HG03378 (cell line): ENCODE results near the gene CENPN.
A peak's percentile ranks its signal among the peaks of the same experiment; 100 is the strongest.

Source experiments
- ATAC-seq: cut with Tn5 transposase; IDR thresholded peaks from one replicate; pipeline ENCODE4 v1.9.1; 2021; ENCODE audit warnings: mild to moderate bottlenecking, moderate library complexity; ENCODE audit not compliant: unreplicated experiment

Gene CENPN

GRCh38 chr16:80990978-80991377 is 16.0 kb upstream of the CENPN start:
- no peak for ATAC-seq

DNA sequence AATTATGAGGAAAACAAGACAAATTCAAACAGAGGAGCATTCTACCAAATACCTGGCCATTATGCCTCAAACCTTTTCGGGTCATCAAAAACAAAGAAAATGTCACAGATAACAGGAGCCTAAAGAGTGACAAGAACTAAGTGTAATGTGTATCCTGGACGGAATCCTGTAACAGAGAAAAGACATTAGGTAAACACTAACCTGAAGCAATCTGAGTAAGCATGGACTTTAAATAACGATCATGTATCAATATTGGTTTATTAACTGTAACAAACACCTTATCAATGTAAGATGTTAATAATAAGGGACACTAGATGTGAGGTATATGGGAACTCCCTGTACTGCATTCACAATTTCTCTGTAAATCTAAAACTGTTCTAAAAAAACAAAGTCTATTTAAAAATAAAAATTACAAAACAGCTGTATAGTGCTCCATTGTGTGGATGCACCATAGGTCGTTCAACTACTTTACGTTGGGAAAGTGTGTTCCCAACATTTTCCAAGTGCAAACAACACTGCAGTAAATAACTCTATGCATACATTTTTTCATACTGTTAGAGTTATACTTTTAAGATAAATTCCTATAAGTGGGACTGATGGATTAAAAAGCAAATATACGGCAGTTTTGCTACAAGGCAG is 15.1 kb upstream of the CENPN start:
- ATAC-seq: no peak

- ATAC-seq: no peak
Measured at GRCh38 chr16:80992676-80993293, 14.2 kb upstream of the CENPN start.

DNA sequence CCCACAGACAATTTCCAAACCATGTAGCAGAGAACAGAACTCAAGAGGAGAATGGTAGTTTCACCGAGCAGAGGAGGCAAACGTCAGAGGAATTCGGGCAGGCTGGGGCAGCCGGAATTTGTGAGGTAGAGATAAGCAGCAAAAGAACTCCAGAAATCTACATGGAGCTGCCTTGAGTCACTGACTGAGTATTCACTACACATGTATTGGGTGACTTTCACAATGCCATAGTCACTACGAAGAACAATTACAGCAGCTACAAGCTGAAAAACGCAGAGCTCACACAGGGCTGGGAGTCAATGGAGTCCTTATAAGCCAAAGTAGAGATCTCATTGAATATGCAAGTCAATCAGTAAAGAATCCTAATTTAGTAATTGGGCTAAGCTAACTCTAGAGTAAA is 13.7 kb upstream of the CENPN start:
- ATAC-seq: no peak

DNA sequence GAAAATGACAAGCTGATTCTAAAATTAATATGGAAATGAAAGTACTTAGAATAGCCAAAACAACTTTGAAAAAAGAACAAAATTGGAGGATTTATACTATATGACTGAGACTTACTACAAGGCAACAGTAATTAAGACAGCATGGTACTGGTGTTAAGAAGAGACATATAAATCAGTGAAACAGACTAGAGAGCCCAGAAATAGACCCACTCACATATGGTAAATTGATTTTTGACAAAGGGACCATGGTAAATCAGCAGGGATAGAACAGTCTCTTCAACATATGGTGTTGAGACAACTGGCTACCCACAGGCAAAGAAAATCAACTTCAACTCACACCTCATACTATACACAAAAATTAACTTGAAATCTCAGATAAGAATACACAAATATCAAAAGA is 13.2 kb upstream of the CENPN start:
- ATAC-seq: no peak

DNA sequence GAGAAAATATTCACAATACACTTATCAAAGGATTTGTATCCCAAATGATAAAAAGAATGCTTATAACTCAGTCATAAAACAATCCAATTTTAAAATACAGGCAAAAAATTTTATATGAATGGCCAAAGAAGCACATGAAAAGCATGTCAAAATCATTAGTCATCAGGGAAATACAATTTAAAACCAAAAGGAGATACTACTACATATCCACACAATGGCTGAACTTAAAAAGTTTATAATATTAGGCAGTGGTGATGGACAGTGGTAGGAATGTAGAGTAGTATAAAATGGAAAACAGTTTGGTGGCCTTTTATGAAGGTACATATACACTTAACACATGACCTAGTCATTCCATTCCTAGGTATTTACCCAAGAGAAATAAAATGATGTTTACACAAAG is 12.6 kb upstream of the CENPN start:
- ATAC-seq: no peak

GRCh38 chr16:80996688-80997138 is 10.3 kb upstream of the CENPN start:
- ATAC-seq: peak; percentile 22

- ATAC-seq: peak; percentile 59
Measured at GRCh38 chr16:80997139-80997798, 9.7 kb upstream of the CENPN start.

- ATAC-seq: no peak
Measured at GRCh38 chr16:80997964-80998620, 8.9 kb upstream of the CENPN start.

DNA sequence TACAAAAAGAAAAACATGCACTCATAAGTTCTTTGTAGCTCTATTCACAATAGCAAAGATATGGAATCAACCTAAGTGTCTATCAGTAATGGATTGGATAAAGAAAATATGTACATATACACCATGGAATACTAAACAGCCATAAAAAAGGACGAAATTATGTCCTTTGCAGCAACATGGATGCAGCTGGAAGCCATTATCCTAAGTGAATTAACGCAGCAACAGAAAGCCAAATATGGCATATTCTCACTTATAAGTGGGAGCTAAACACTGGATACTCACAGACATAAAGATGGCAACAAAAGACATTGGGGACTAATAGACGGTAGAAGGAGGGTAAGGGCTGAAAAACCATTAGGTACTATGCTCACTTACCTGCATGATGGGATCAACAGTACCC is 6.1 kb upstream of the CENPN start:
- no peak for ATAC-seq

GRCh38 chr16:81001330-81001729 is 5.7 kb upstream of the CENPN start:
- ATAC-seq: no peak

GRCh38 chr16:81003064-81003463 is 4.0 kb upstream of the CENPN start:
- no peak for ATAC-seq

DNA sequence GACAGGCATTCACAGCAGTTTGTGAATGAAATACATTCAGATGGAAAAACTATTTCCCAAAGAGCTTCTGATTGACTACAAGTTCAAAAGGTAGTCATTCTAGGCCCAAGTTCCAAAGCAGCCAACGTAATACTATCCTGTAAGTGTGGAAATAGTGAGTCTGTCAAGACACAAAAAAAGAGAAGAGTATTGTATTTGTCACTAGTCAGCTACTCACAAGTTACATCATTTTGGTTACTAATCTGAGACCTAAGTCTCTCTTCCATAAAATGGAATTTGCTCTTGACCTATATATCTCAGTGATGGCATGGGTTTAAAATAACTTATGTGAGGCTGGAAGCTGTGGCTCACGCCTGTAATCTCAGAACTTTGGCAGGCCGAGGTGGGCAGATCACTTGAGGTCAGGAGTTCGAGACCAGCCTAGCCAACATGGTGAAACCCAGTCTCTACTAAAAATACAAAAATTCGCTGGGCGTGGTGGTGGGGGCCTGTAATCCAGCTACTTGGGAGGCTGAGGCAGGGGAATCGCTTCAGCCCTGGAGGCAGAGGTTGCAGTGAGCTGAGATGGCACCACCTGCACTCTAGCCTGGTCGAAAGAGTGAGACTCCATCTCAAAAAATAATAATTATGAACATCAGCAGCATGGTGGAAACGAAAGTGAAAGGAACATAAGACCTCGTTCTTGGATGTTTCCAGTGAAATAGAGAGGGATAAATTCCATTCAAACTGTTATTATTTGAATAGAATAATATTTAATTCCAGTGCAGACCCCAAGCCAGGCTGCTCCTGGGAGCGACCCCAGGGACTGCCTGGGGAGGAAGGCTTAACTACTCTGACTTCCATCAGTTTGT is 3.2 kb upstream of the CENPN start:
- no peak for ATAC-seq

DNA sequence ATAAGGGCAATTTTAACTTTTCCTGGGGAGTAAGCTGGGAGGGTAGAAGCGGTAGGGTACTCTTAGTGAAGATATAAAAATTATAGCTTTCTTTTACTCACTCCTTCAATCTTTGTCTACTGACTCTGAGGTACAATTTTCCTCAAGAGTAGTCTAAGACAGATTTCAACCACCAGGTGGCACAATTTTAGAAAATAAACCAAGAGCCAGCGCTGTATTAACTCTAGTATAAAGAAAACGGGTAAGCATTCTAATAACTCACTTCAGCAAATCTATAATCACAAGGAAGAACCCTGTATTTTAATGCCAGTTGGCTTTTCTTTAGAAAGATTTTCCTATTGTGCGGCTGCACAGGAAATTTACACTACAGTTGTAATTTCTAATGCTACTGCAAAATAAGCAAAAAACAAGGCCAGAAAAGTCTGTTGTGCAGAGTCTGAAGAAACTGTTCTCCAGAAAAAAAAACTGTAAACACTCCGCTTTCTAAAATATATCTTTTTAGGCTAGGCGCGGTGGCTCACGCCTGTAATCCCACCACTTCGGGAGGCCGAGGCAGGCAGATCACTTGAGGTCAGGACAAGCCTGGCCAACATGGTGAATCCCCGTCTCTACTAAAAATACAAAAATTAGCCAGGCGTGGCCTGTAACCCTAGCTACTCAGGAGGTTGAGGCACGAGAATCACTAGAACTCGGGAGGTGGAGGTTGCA is 2.2 kb upstream of the CENPN start:
- ATAC-seq: no peak

- ATAC-seq: no peak
Measured at GRCh38 chr16:81005610-81006161, 1.3 kb upstream of the CENPN start.

DNA sequence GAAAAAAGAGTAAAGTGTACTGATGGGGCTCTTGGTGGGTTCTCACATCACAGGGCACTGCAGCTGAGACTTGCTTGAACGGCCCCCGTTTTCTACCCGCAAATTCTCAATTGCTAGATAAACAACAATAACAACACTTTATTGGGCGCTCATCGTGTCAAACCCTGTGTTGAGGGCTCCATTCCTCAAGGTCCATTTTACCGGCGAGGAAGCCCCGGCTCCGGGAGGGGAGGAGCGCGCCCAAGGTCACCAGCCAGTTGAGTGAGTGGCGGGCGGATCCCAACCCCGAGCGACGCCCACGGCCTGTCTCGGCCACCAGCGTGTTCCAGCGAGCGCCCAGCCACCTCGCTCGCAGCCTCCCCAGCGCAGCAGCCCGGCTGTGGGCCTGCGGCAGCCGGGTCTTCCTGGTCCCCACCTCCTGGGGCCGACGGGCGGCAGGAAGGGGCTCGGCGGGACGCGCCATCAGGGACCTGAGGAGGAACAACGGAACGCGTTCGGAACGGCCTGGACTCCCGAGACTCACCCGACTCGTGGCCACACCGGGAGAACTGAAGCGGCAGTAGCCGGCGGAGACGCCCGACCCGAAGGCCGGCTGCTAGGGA is 702 bp upstream of the CENPN start:
- peak; percentile 17 for ATAC-seq

- no peak for ATAC-seq
Measured at GRCh38 chr16:81008505-81008789, 1.4 kb downstream of the CENPN start.

DNA sequence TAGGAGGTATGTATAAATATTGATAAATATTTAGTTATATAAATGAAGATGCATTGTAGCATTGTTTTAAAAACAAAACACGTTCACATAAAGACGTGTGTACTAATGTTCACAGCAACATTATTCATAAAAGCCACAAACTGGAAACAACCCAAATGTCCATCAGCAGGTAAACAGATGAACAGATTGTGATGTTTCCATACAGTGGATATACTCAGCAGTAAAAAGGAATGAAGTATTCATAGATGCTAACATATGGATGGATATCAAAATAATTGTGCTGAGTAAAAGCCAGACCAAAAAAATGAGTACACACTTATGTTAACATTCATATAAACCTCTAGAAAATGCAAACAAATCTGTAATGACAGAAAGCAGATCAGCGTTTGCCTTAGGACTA is 6.0 kb downstream of the CENPN start:
- ATAC-seq: no peak

DNA sequence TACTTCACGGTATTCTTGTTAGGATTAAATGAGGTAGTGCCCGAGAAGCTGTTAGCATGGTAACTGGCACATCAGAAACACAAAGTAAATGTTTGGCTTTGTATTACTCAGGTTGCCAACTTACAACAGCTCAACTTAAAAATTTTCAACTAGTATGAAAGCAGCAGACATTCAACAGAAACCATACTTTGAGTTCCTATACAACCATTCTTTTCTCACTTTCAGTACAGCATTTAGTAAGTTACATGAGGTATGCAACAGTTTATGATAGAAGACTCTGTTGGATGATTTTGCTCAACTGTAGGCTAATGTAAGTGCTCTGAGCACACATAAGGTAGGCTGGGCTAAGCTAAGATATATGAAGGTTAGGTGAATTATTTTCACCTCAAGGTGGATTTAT is 7.7 kb downstream of the CENPN start:
- ATAC-seq: no peak

DNA sequence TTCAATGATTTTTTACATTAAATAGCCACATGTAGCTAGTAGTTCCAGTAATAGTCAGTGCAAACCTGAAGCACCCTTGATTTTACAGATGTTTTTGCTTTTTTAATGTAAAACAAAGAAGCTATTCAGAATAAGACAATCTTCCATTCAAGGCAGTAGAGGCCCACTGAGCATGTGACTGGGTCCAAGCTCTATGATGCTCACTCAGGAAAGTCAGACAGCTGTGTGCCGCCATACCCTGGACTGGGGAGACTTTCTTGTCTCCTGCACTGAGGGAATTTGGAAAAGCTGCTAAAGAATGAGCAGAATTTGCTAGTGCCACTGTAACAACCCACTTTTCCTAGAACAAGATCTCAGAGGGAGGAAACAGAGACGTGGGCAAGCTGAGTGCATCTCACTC is 11.5 kb downstream of the CENPN start:
- no peak for ATAC-seq
